Activated CD4-positive, alpha-beta T cell treated with anti-CD3 and anti-CD28 coated beads, Interleukin-2, Interleukin-4, amounts not matched to agents 100 ng/mL and 50 ng/mL, durations not matched to agents 16 hours and 8 hours (primary cell): ENCODE data around the gene DENR.

Experiments used
- DNase-seq: peaks from one replicate; pipeline ENCODE4 v3.0.0-alpha.2; 2020; ENCODE audit warnings: low spot score

DENR gene

GRCh38 chr12:122820138-122820537 is 67.5 kb downstream of the DENR start:
- DNase-seq = no peak
